Right lobe of liver (tissue), 6 donors: ENCODE results near the gene DNAJB6. TPM values are rescaled to one million over a fixed set of nuclear protein-coding genes. Genes with fewer than 3 reads are reported as not detected.

Source experiments
- ATAC-seq, 4 donors: fragments of 200-7000 bp; cut with Tn5 transposase; one replicate each; pipeline ENCODE4 v1.9.1; 2020; ENCODE audit warnings: mild to moderate bottlenecking in 4 of 4, moderate library complexity in 4 of 4
- DNase-seq, 3 donors: peaks; one replicate each; pipeline ENCODE4 v3.0.0-alpha.2; 2020
- H3K27ac ChIP-seq, 3 donors: fragments of 200-600 bp; one replicate each; pipeline ENCODE4 v1.8.0; 2022
- H3K27me3 ChIP-seq, 2 donors: fragments of 200-600 bp; one replicate each; pipeline ENCODE4 v1.8.0; 2022
- H3K36me3 ChIP-seq, 4 donors: fragments of 200-600 bp; sonication (generic) in 1 of 4; one replicate each; pipeline versions ENCODE4 v1.5.1 to v1.8.0; 2017 to 2022; ENCODE audit warnings: control low read depth in 1 of 4
- H3K4me1 ChIP-seq, 4 donors: fragments of 200-600 bp; sonication (generic) in 1 of 4; one replicate each; pipeline versions ENCODE4 v1.5.1 to v1.8.0; 2017 to 2022; ENCODE audit warnings: control low read depth in 1 of 4
- H3K4me3 ChIP-seq, 3 donors: fragments of 200-600 bp; one replicate each; pipeline ENCODE4 v1.8.0; 2022
- H3K9me3 ChIP-seq, 4 donors: fragments of 200-600 bp; sonication (generic) in 1 of 4; one replicate each; pipeline versions ENCODE4 v1.5.1 to v1.8.0; 2017 to 2022; ENCODE audit warnings: control low read depth in 1 of 4
- POLR2A ChIP-seq: fragments of 450-650 bp; IDR thresholded peaks from one replicate; pipeline ENCODE4 v1.6.1; 2017; ENCODE audit warnings: antibody characterized with exemption, mild to moderate bottlenecking
- WGBS: methylation state at CpG from one replicate; pipeline ENCODE4 v1.1.6; 2018; ENCODE audit warnings: low coverage, low lambda C conversion rate; ENCODE audit not compliant: insufficient coverage; ENCODE audit errors: missing lambda C conversion rate; 5-methylcytosine and 5-hydroxymethylcytosine counted together
- intact Hi-C, 2 donors: fragments of 100-400 bp; cut with DNase I; formaldehyde crosslinking; loops; one replicate each; pipeline versions ENCODE4 v1.11.2 to v1.14.1; 2022
- total RNA-seq, 6 experiments: library from RNA; depleted of rRNA in 2 of 6; stranded (reverse); fragments of >200 nt in 2 of 6; fragmentation: NEBNext Ultra II Directional in 3 of 6; extraction: Animal tissue kit (Norgen Biotek cat#: 25700) in 3 of 6; gene quantifications; one replicate each; pipeline versions ENCODE4 v1.1.0 to v1.2.4, GENCODE V29; 2016 to 2023
- TF ChIP-seq, protein P1 (sequence below), 4 donors: fragments of 200-600 bp in 3 of 4; fragments of 450-650 bp in 1 of 4; IDR thresholded peaks; one replicate each; pipeline versions ENCODE4 v1.5.1 to v1.8.0; 2016 to 2022; ENCODE audit warnings: antibody characterized with exemption in 4 of 4, mild to moderate bottlenecking in 2 of 4
- donor health status: DM: no; HTN: yes; CAD: no.
- donor health status: DM: no; HTN: no; CAD: no.
- donor health status: DM: no; HTN: no; CAD: no.
- donor health status: DM: no; HTN: yes; CAD: no.
- donor health status: DM: no; HTN: yes; CAD: no.

DNAJB6 gene
- total RNA-seq, 6 experiments from 2014 or later = 24.5 to 38.0 (median 35.2) TPM

- no peaks in the 10 kb centered on the region for H3K27me3 ChIP-seq
- no peaks in the 10 kb centered on the region for H3K36me3 ChIP-seq
- intact Hi-C loops = no loop called here
- 84% methylated on average over 9 of the region's 11 CpGs for WGBS
- TF ChIP-seq, protein P1, sequence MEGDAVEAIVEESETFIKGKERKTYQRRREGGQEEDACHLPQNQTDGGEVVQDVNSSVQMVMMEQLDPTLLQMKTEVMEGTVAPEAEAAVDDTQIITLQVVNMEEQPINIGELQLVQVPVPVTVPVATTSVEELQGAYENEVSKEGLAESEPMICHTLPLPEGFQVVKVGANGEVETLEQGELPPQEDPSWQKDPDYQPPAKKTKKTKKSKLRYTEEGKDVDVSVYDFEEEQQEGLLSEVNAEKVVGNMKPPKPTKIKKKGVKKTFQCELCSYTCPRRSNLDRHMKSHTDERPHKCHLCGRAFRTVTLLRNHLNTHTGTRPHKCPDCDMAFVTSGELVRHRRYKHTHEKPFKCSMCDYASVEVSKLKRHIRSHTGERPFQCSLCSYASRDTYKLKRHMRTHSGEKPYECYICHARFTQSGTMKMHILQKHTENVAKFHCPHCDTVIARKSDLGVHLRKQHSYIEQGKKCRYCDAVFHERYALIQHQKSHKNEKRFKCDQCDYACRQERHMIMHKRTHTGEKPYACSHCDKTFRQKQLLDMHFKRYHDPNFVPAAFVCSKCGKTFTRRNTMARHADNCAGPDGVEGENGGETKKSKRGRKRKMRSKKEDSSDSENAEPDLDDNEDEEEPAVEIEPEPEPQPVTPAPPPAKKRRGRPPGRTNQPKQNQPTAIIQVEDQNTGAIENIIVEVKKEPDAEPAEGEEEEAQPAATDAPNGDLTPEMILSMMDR (IDR thresholded peaks at IDR 0.05) = no peak
- no peak for TF ChIP-seq POLR2A
- H3K9me3 ChIP-seq = no peaks in the 10 kb centered on the region
- peaks cover 0 to 11% (median 0%) of the 10 kb centered on the region in 4 donors for H3K4me1 ChIP-seq
- no peak overlapping the region for H3K27ac ChIP-seq
- peak in 1 of 3 donors; percentile 21 for DNase-seq
- peak in 1 of 4 donors; percentile 23 for ATAC-seq
- H3K4me3 ChIP-seq = no peak overlapping the region
Measured at GRCh38 chr7:157347217-157347904, 10.6 kb downstream of the DNAJB6 start.

DNA sequence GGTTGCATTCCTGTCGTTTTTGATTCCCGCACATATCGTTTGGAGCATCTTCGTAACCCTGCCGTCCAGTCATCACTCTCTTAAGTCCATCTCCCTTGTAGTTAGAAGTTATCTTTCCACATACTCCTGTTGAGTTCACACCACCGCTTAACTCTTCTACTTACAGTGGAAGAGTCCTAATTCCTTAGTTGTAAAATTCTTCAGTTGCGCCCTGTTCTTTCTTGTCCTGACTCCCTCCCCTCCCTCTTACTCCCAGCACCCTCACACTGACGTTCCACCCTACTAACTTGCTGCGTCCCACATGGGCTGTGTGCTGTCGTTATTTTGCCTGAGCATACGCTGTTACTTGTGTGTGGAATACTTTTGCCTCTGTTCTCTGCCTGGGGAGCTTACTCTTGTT lies 11.7 kb downstream of the DNAJB6 start:
- no peaks in the 10 kb centered on the region for H3K36me3 ChIP-seq
- DNase-seq (peak in 1 of 3 donors; percentile 10), ATAC-seq (no peak)
- intact Hi-C loops = no loop called here
- 86% methylated on average over 10 of the region's 11 CpGs for WGBS
- no peak for TF ChIP-seq POLR2A
- TF ChIP-seq, protein P1 (IDR thresholded peaks at IDR 0.05) = no peak
- no peak overlapping the region for H3K4me3 ChIP-seq
- H3K4me1 ChIP-seq = peaks cover 0 to 14% (median 0%) of the 10 kb centered on the region in 4 donors
- no peaks in the 10 kb centered on the region for H3K9me3 ChIP-seq
- H3K27ac ChIP-seq = no peak overlapping the region
- H3K27me3 ChIP-seq = no peaks in the 10 kb centered on the region

- Histone ChIP-seq H3K9me3 (no peaks in the 10 kb centered on the region), H3K27ac (no peak overlapping the region), H3K36me3 (no peaks in the 10 kb centered on the region), H3K27me3 (no peaks in the 10 kb centered on the region), H3K4me3 (no peak overlapping the region), H3K4me1 (peaks cover 0 to 15% (median 0%) of the 10 kb centered on the region in 4 donors)
- TF ChIP-seq, protein P1 (IDR thresholded peaks at IDR 0.05) = no peak
- TF ChIP-seq POLR2A = no peak
- DNase-seq (no peak), ATAC-seq (peak in 2 of 4 donors; percentile 13 to 22)
- WGBS = 58% methylated on average over 3 of the region's 6 CpGs
- intact Hi-C loops = no loop called here
Measured at GRCh38 chr7:157352516-157352915, 15.7 kb downstream of the DNAJB6 start.

DNA sequence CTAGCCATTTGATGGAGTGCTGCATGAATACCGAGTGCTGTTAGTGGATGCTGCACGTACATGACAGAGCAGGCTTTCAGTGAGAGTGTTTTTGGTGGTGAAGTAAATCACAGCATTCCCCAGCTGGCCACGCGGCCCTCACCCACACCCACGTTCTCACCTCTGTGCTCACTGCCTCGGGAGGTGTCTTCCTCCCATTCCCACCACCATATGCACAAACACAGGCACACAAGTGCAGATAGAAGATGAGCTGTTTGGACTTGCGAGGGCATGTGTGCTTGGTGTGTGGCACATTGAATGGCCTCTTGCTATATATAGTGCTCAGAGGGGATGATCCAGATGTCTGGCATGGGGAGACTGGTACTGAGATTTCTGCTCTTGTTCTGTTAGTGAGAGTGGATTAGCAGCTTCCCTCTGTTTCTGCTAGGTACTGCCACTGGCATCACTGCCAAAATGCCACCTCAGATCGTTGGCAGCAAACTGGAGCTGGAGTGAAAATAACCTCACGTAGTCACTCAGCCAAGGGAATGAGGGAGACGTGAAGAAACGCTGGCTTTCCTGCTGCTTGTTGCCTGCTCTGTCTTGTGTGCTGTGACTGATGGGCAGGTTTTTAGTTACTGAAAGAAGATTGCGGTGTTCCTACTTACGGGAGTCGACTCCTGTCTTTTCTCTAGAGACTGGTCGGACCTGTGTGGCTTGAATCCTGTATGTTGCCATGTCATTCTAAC lies 19.1 kb downstream of the DNAJB6 start:
- TF ChIP-seq POLR2A = no peak
- TF ChIP-seq, protein P1 (IDR thresholded peaks at IDR 0.05) = no peak
- 56% methylated on average over 12 of the region's 15 CpGs for WGBS
- peaks cover 0 to 13% (median 0%) of the 10 kb centered on the region in 4 donors for H3K4me1 ChIP-seq
- H3K36me3 ChIP-seq = peaks cover 0 to 20% (median 1%) of the 10 kb centered on the region in 4 donors
- no peak overlapping the region for H3K27ac ChIP-seq
- no peaks in the 10 kb centered on the region for H3K27me3 ChIP-seq
- H3K4me3 ChIP-seq = no peak overlapping the region
- ATAC-seq (peak; percentile 28 to 70 (median 46)), DNase-seq (no peak)
- no peaks in the 10 kb centered on the region for H3K9me3 ChIP-seq
- intact Hi-C loops = no loop called here
